Panc1 (cell line): Measurements from ENCODE around the gene PSMD13.
A peak's percentile ranks its signal among the peaks of the same experiment; 100 is the strongest.

Source experiments
- POLR2AphosphoS5 ChIP-seq: IDR thresholded peaks from 2 replicates; pipeline ENCODE4 v1.6.1; 2012; ENCODE audit warnings: mild to moderate bottlenecking, low read depth, low read length, moderate library complexity
- TF ChIP-seq, protein P1 (sequence below): fragments of 450-650 bp; IDR thresholded peaks from 2 replicates; pipeline ENCODE4 v1.5.1; 2017; ENCODE audit warnings: mild to moderate bottlenecking

DNA sequence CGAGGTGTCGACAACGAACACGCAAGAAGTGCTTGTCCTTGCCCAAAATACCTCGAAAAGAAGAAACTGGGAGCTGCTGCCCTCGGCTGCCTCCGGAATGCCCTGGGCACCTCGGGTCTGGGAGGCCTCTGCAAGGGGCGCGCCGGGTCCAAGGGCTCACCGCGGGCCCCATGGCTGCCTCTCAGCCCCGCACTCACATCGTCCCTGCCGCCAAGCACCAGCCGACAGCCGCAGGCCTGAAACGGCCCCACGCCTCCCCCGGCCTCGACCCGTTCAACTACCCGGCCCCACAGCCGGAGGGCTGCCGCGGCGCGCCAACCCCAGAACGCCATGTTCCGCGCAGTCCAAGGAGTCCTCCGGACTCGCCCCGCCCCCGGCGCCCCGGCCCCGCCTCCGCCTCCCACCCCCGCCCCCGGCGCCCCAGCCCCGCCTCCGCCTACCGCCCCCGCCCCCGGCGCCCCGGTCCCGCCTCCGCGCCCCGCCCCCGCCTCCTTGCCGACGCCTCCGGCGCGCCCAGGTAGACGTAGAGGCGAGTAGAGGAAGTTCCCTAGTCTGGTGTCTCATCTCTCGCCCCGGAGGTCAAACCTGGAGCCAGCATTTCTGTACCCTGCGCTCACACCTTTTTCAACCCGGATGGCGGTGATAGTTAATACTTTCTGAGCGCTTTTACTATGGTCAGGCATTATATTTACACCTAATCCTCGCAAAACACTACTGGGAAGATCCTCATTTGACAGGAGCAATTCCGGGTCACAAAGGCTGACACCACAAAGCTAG lies 591 bp upstream of the PSMD13 start, which contains the start of gene SIRT3:
- TF ChIP-seq, protein P1, sequence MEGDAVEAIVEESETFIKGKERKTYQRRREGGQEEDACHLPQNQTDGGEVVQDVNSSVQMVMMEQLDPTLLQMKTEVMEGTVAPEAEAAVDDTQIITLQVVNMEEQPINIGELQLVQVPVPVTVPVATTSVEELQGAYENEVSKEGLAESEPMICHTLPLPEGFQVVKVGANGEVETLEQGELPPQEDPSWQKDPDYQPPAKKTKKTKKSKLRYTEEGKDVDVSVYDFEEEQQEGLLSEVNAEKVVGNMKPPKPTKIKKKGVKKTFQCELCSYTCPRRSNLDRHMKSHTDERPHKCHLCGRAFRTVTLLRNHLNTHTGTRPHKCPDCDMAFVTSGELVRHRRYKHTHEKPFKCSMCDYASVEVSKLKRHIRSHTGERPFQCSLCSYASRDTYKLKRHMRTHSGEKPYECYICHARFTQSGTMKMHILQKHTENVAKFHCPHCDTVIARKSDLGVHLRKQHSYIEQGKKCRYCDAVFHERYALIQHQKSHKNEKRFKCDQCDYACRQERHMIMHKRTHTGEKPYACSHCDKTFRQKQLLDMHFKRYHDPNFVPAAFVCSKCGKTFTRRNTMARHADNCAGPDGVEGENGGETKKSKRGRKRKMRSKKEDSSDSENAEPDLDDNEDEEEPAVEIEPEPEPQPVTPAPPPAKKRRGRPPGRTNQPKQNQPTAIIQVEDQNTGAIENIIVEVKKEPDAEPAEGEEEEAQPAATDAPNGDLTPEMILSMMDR, result no peak
- peak; percentile 90 for TF ChIP-seq POLR2AphosphoS5
